Left lung (tissue), 14 donors: ENCODE results near the gene C2orf81. TPM values are rescaled to one million over a fixed set of nuclear protein-coding genes. Genes with fewer than 3 reads are reported as not detected.
"Not testable (repeated sequence)": the region's sequence is repeated elsewhere in the genome, so short reads cannot be mapped to it uniquely, and the experiment has no call there.

Experiments
- ATAC-seq: fragments of 200-7000 bp; cut with Tn5 transposase; one replicate; pipeline ENCODE4 v1.9.1; 2020; ENCODE audit warnings: moderate library complexity
- DNase-seq, 4 donors: peaks; one replicate each; pipeline ENCODE4 v3.0.0-alpha.2; 2013 to 2020
- H3K27ac ChIP-seq, 2 donors: fragments of 200-600 bp; sonication (generic) in 1 of 2; one replicate each; pipeline versions ENCODE4 v1.5.0 to v1.8.0; 2020 to 2021
- H3K27me3 ChIP-seq, 2 donors: fragments of 200-600 bp; sonication (generic) in 1 of 2; one replicate each; pipeline versions ENCODE4 v1.5.0 to v1.8.0; 2020 to 2021
- H3K36me3 ChIP-seq, 2 donors: fragments of 200-600 bp; sonication (generic) in 1 of 2; one replicate each; pipeline versions ENCODE4 v1.5.0 to v1.8.0; 2020 to 2021
- H3K4me1 ChIP-seq, 2 donors: fragments of 200-600 bp; one replicate each; pipeline ENCODE4 v1.8.0; 2021
- H3K4me3 ChIP-seq, 2 donors: fragments of 200-600 bp; sonication (generic) in 1 of 2; one replicate each; pipeline versions ENCODE4 v1.5.0 to v1.8.0; 2020 to 2021; ENCODE audit warnings: mild to moderate bottlenecking in 1 of 2
- H3K9me3 ChIP-seq, 2 donors: fragments of 200-600 bp; sonication (generic) in 1 of 2; one replicate each; pipeline versions ENCODE4 v1.5.0 to v1.8.0; 2020 to 2021
- intact Hi-C, 2 donors: fragments of 100-400 bp; cut with DNase I; formaldehyde crosslinking; loops; one replicate each; pipeline versions ENCODE4 v1.11.2 to v1.14.2; 2022
- long read RNA-seq, 12 donors: library from polyadenylated mRNA in 2 of 12; unstranded in 2 of 12; transcript quantifications; one replicate each; pipeline ENCODE4 v2.0.0 and lab custom pipeline, GENCODE V29; 2019 to 2026
- polyA plus RNA-seq, 6 donors: library from polyadenylated mRNA; unstranded; fragments of 120-200 nt; gene quantifications; one replicate each; pipeline ENCODE4 v1.2.1, GENCODE V29; 2013; ENCODE audit not compliant: insufficient read length in 6 of 6
- total RNA-seq, 2 donors: library from RNA; stranded (reverse); fragmentation: NEBNext Ultra II Directional; extraction: Animal tissue kit (Norgen Biotek cat#: 25700); gene quantifications; one replicate each; pipeline ENCODE4 v1.2.1, GENCODE V29; 2021
- TF ChIP-seq, protein P1 (sequence below), 2 donors: fragments of 200-600 bp; sonication (generic) in 1 of 2; IDR thresholded peaks; one replicate each; pipeline versions ENCODE4 v1.5.0 to v1.8.0; 2021; ENCODE audit warnings: antibody characterized with exemption in 2 of 2
- donor health status: DM: no; HTN: yes; CAD: no.
- donor health status: DM: no; HTN: no; CAD: no.

The C2orf81 gene
- total RNA-seq (1 to 10 TPM; 2.8 to 3.4 TPM), polyA plus RNA-seq (1 to 10 TPM; 4.4 to 5.7 (median 5.2) TPM)
- long read RNA-seq, donor 1, transcript C2orf81-206 (1 exons, 2,407 nt): major isoform, 14 of 14 reads
- long read RNA-seq, donor 1, partial matches to known transcripts: 0 of 14 reads
- long read RNA-seq, donor 1, other reads (novel, unspliced or antisense): 0 of 14 reads
- long read RNA-seq, donor 2, transcript C2orf81-206 (1 exons, 2,407 nt): major isoform, 8 of 8 reads
- long read RNA-seq, donor 2, partial matches to known transcripts: 0 of 8 reads
- long read RNA-seq, donor 2, other reads (novel, unspliced or antisense): 0 of 8 reads
- long read RNA-seq, donor 3, partial matches to known transcripts: 0 of 3 reads
- long read RNA-seq, donor 3, other reads (novel, unspliced or antisense): 0 of 3 reads
- long read RNA-seq, donor 4, transcript C2orf81-206 (1 exons, 2,407 nt): major isoform, 7 of 8 reads
- long read RNA-seq, donor 4, partial matches to known transcripts: 0 of 8 reads
- long read RNA-seq, donor 4, other reads (novel, unspliced or antisense): 0 of 8 reads
- long read RNA-seq, donor 5, transcript C2orf81-206 (1 exons, 2,407 nt): major isoform, 8 of 8 reads
- long read RNA-seq, donor 5, partial matches to known transcripts: 0 of 8 reads
- long read RNA-seq, donor 5, other reads (novel, unspliced or antisense): 0 of 8 reads
- long read RNA-seq, donor 6, transcript C2orf81-206 (1 exons, 2,407 nt): major isoform, 9 of 9 reads
- long read RNA-seq, donor 6, partial matches to known transcripts: 0 of 9 reads
- long read RNA-seq, donor 6, other reads (novel, unspliced or antisense): 0 of 9 reads
- long read RNA-seq, donor 7, transcript C2orf81-206 (1 exons, 2,407 nt): major isoform, 7 of 8 reads
- long read RNA-seq, donor 7, partial matches to known transcripts: 0 of 8 reads
- long read RNA-seq, donor 7, other reads (novel, unspliced or antisense): 0 of 8 reads
- long read RNA-seq, donor 8, transcript C2orf81-206 (1 exons, 2,407 nt): major isoform, 7 of 8 reads
- long read RNA-seq, donor 8, partial matches to known transcripts: 0 of 8 reads
- long read RNA-seq, donor 8, other reads (novel, unspliced or antisense): 0 of 8 reads
- long read RNA-seq, donor 9: 0 reads
- long read RNA-seq, donor 10, transcript C2orf81-206 (1 exons, 2,407 nt): major isoform, 6 of 10 reads
- long read RNA-seq, donor 10, partial matches to known transcripts: 0 of 10 reads
- long read RNA-seq, donor 10, other reads (novel, unspliced or antisense): 2 of 10 reads
- long read RNA-seq, donor 11, transcript C2orf81-206 (1 exons, 2,407 nt): major isoform, 10 of 10 reads
- long read RNA-seq, donor 11, partial matches to known transcripts: 0 of 10 reads
- long read RNA-seq, donor 11, other reads (novel, unspliced or antisense): 0 of 10 reads
- long read RNA-seq, donor 12, transcript C2orf81-206 (1 exons, 2,407 nt): major isoform, 15 of 16 reads
- long read RNA-seq, donor 12, partial matches to known transcripts: 0 of 16 reads
- long read RNA-seq, donor 12, other reads (novel, unspliced or antisense): 0 of 16 reads

DNA sequence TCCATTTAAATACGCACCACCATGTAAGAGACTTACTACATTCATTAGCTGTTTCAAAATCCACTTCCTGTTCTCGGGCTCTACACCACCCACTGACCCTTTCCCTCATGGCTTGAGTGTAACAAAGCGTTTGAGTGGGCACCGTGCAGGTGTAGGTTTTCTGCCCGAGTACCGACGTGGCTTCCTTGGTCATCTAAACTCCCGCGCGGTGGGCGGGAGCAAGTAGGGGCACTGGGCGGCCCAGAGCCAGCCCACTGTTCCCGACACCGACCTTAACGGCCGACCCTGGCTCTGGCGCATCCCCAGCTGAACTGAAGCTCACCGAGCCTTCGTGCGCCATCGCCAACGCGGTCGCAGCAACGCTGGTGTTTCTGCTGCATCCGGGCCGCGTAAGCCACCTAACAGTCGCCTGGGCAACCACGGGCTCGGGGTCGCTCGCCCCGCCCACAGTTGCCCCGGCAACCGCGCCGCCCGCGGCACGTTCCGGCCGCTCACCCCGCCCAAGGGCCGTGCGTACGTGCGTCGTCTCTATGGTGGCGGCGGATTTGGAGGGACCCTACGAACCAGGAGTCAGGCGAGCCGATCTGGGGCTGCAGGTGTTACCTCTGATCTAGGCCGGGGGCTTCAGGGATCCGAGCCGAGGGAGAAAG, at the start of gene C2orf81, which contains the start of gene WDR54:
Gene C2orf81 (minus strand): TSS at position 399 of the 650 bp plus-strand sequence. CDS start 59 bp downstream, at position 340.
Gene WDR54 (plus strand): TSS at position 510 of the 650 bp plus-strand sequence. CDS start 424 bp downstream, outside the sequence.
- H3K9me3 ChIP-seq: no peaks in the 10 kb centered on the region
- H3K36me3 ChIP-seq: peaks cover 0 to 17% of the 10 kb centered on the region in 2 donors
- peak within 1 kb of the TSS; percentile 58 to 77 for H3K4me3 ChIP-seq
- H3K27me3 ChIP-seq: peaks cover 0 to 7% of the 10 kb centered on the region in 2 donors
- peak; percentile 85 to 94 (median 90) for DNase-seq
- H3K27ac ChIP-seq: peak within 1 kb of the TSS in 1 of 2 donors; percentile 80
- TF ChIP-seq, protein P1, sequence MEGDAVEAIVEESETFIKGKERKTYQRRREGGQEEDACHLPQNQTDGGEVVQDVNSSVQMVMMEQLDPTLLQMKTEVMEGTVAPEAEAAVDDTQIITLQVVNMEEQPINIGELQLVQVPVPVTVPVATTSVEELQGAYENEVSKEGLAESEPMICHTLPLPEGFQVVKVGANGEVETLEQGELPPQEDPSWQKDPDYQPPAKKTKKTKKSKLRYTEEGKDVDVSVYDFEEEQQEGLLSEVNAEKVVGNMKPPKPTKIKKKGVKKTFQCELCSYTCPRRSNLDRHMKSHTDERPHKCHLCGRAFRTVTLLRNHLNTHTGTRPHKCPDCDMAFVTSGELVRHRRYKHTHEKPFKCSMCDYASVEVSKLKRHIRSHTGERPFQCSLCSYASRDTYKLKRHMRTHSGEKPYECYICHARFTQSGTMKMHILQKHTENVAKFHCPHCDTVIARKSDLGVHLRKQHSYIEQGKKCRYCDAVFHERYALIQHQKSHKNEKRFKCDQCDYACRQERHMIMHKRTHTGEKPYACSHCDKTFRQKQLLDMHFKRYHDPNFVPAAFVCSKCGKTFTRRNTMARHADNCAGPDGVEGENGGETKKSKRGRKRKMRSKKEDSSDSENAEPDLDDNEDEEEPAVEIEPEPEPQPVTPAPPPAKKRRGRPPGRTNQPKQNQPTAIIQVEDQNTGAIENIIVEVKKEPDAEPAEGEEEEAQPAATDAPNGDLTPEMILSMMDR (IDR thresholded peaks at IDR 0.05): no peak
- intact Hi-C loops: no loop called here
- H3K4me1 ChIP-seq: peaks cover 4 to 17% of the 10 kb centered on the region in 2 donors
- peak; percentile 95 for ATAC-seq

DNA sequence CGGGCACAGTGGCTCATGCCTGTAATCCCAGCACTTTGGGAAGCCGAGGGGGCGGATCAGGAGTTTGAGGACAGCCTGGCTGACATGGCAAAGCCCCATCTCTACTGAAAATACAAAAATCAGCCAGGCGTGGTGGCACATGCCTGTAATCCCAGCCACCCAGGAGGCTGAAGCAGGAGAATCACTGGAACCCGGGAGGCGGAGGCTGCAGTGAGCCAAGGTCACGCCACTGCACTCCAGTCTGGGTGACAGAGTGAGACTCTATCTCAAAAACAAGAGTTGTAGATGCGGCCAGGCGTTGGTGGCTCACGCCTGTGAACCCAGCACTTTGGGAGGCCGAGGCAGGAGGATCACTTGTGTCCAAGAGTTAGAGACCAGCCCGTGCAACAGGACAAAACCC, 49.3 kb upstream of the C2orf81 start:
- H3K4me3 ChIP-seq, intact Hi-C loops, ATAC-seq, H3K27me3 ChIP-seq, H3K9me3 ChIP-seq, H3K27ac ChIP-seq: not testable (repeated sequence)
- peaks cover 0 to 18% of the 10 kb centered on the region in 2 donors for H3K36me3 ChIP-seq
- H3K4me1 ChIP-seq: peaks cover 12 to 30% of the 10 kb centered on the region in 2 donors
- peak in 1 of 4 donors; percentile 39 for DNase-seq

DNA sequence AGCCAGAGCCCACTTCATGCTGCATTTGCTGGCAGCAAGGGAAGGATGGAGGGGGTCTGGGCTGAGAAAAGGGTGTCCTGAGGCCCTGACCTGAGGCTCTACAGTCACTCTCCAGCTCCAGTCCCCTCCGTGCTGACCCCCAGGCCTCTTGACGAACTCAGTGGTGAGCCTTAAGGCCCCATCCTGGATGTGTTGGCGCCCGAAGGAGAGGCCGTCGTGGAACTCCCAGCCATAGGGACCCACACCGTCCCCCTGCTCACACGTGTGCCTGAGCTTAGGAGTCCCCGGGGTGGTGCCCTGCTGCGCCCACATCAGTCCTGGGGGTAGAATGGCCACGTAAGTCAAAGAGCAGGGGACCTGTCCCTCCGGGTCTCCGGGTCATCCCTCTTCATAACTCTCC, 43.0 kb upstream of the C2orf81 start:
- no peaks in the 10 kb centered on the region for H3K27me3 ChIP-seq
- no peaks in the 10 kb centered on the region for H3K9me3 ChIP-seq
- H3K4me3 ChIP-seq: peak overlapping the region; percentile 61 to 95
- intact Hi-C loops: no loop called here
- no peak for DNase-seq
- TF ChIP-seq, protein P1 (IDR thresholded peaks at IDR 0.05): no peak
- ATAC-seq: peak; percentile 12
- peaks cover 11 to 33% of the 10 kb centered on the region in 2 donors for H3K4me1 ChIP-seq
- H3K27ac ChIP-seq: peak overlapping the region in 1 of 2 donors; percentile 91
- peaks cover 0 to 25% of the 10 kb centered on the region in 2 donors for H3K36me3 ChIP-seq

DNA sequence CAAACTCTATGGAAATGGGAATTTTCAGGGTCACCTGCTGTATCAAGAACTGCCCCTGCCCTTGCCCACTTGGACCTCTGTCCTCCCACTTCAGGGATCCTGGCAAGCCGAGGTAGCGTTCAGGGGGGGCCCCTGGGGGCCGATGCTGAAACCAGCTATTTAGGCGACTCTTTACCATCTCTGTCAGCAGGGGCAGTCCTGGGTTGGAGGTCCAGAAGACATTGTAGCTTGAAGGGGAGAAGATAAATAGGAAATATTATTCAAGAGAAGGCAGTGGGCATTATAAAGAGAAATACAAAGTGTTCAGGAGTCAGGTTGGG, 41.3 kb upstream of the C2orf81 start:
- Histone ChIP-seq H3K27me3 (no peaks in the 10 kb centered on the region), H3K27ac (no peak overlapping the region), H3K4me1 (peaks cover 14 to 42% of the 10 kb centered on the region in 2 donors), H3K9me3 (no peaks in the 10 kb centered on the region), H3K36me3 (peaks cover 0 to 25% of the 10 kb centered on the region in 2 donors), H3K4me3 (no peak overlapping the region)
- TF ChIP-seq, protein P1 (IDR thresholded peaks at IDR 0.05): no peak
- intact Hi-C loops: no loop called here
- no peak for DNase-seq
- no peak for ATAC-seq
